Islet of Langerhans (tissue), 1 donor: ENCODE data around the gene TMEM59.

ENCODE experiments used
- FAIRE-seq: peaks from one replicate; lab custom pipeline; 2011; peaks lifted over from hg19 to GRCh38; lab: Jason Lieb, UNC

TMEM59 gene

GRCh38 chr1:53982034-53982762 is 70.8 kb downstream of the TMEM59 start:
- no peak for FAIRE-seq

- FAIRE-seq = no peak
Observed at GRCh38 chr1:53981220-53981619, 71.8 kb downstream of the TMEM59 start.

- no peak for FAIRE-seq
Observed at GRCh38 chr1:53979712-53980450, 73.1 kb downstream of the TMEM59 start.
